HepG2 (cell line): Measurements from ENCODE around the gene EXOC3L4. TPM values are rescaled to one million over a fixed set of nuclear protein-coding genes. Genes with fewer than 3 reads are reported as not detected.
"Not testable (repeated sequence)": the region's sequence is repeated elsewhere in the genome, so short reads cannot be mapped to it uniquely, and the experiment has no call there.

Experiments
- ATAC-seq: fragments of 200-7000 bp; cut with Tn5 transposase; 3 replicates; pipeline ENCODE4 v1.9.1; 2020; ENCODE audit warnings: mild to moderate bottlenecking, moderate library complexity
- BruUV-seq: library from RNA; stranded (reverse); fragments of 400-500 nt; replicated peaks from 2 replicates; lab custom pipeline; 2021; lab: Mats Ljungman, UMichigan
- CTCF ChIA-PET: fragments of 300-600 bp; formaldehyde crosslinking; extraction: SDS; loops from one replicate; lab custom pipeline; 2021; ENCODE audit warnings: low total read pairs, inconsistent platforms, low intra/inter-chr PET ratio; lab: Yijun Ruan, JAX
- POLR2A ChIA-PET: fragments of 350-600 bp; sonication (Branson Sonifier 250); formaldehyde crosslinking; loops from one replicate; lab custom pipeline; 2020; ENCODE audit warnings: antibody characterized with exemption, inconsistent platforms; lab: Yijun Ruan, JAX
- DNase-seq: peaks from one replicate; pipeline ENCODE4 v3.0.0-alpha.2; 2015; ENCODE audit warnings: low spot score
- FAIRE-seq: peaks from 3 replicates; lab custom pipeline; 2011; peaks lifted over from hg19 to GRCh38; lab: Jason Lieb, UNC
- H2AFZ ChIP-seq: one replicate; pipeline ENCODE4 v1.6.1; 2011; ENCODE audit warnings: low read length, inconsistent platforms
- H3K27ac ChIP-seq: fragments of 300-600 bp; 3 replicates; pipeline ENCODE4 v1.8.0; 2011; ENCODE audit warnings: mixed run types, mild to moderate bottlenecking, mixed read lengths, low read length, inconsistent platforms; ENCODE audit not compliant: insufficient read depth; ENCODE audit errors: extremely low read length
- H3K27me3 ChIP-seq, 2 experiments: fragments of 200-600 bp in 1 of 2; 2 replicates in 1 of 2; 3 replicates in 1 of 2; pipeline versions ENCODE4 v1.6.0 to v1.8.0; 2011; ENCODE audit warnings: low read length in 2 of 2, mild to moderate bottlenecking in 2 of 2, moderate library complexity in 2 of 2, inconsistent platforms in 1 of 2; ENCODE audit not compliant: insufficient read depth in 2 of 2, control insufficient read depth in 1 of 2
- H3K36me3 ChIP-seq, 2 experiments: fragments of 200-600 bp in 1 of 2; replicated peaks in 1 of 2; 2 replicates in 1 of 2; 3 replicates in 1 of 2; pipeline versions ENCODE4 v1.5.1 to v1.8.0; 2011; ENCODE audit warnings: low read length in 2 of 2, inconsistent platforms in 1 of 2; ENCODE audit not compliant: insufficient read depth in 2 of 2, control insufficient read depth in 1 of 2
- H3K4me1 ChIP-seq: 2 replicates; pipeline ENCODE4 v1.5.1; 2012; ENCODE audit warnings: low read length, inconsistent platforms; ENCODE audit not compliant: insufficient read depth
- H3K4me2 ChIP-seq: 2 replicates; pipeline ENCODE4 v1.6.0; 2011; ENCODE audit warnings: low read depth, low read length, inconsistent platforms
- H3K4me3 ChIP-seq, 3 experiments: fragments of 200-600 bp in 1 of 3; sonication (generic), shearing (Covaris generic) in 1 of 3; replicated peaks in 1 of 3; 2 replicates each; pipeline ENCODE4 v1.5.1; 2011 to 2016; ENCODE audit warnings: low read length in 3 of 3, inconsistent platforms in 2 of 3, low read depth in 2 of 3, mild to moderate bottlenecking in 2 of 3, control low read depth in 1 of 3, mixed read lengths in 1 of 3; ENCODE audit not compliant: insufficient read depth in 1 of 3
- H3K79me2 ChIP-seq: one replicate; pipeline ENCODE4 v1.6.1; 2011; ENCODE audit warnings: low read length, inconsistent platforms; ENCODE audit not compliant: insufficient read depth
- H3K9ac ChIP-seq: 2 replicates; pipeline ENCODE4 v1.6.0; 2011; ENCODE audit warnings: mild to moderate bottlenecking, low read depth, low read length, inconsistent platforms; ENCODE audit not compliant: insufficient read depth
- H3K9me3 ChIP-seq: 2 replicates; pipeline ENCODE4 v1.5.1; 2012; ENCODE audit warnings: mild to moderate bottlenecking, low read length
- H4K20me1 ChIP-seq: 2 replicates; pipeline ENCODE4 v1.6.0; 2011; ENCODE audit warnings: inconsistent platforms, mild to moderate bottlenecking, low read length, moderate library complexity; ENCODE audit not compliant: insufficient read depth
- ATF2 ChIP-seq: sonication (generic); formaldehyde crosslinking; IDR thresholded peaks from 2 replicates; pipeline ENCODE4 v1.4.0; 2020; ENCODE audit warnings: missing genetic modification reagents
- CTCF ChIP-seq: sonication (generic); formaldehyde crosslinking; IDR thresholded peaks from 2 replicates; pipeline ENCODE4 v1.5.0; 2020; ENCODE audit warnings: mild to moderate bottlenecking, missing genetic modification reagents, moderate library complexity
- FOXA1 ChIP-seq, 2 experiments: fragments of 450-650 bp in 1 of 2; sonication (generic) in 1 of 2; formaldehyde crosslinking in 1 of 2; IDR thresholded peaks; 2 replicates each; pipeline versions ENCODE4 v1.4.0 to v1.6.1; 2016 to 2020; ENCODE audit warnings: missing genetic modification reagents in 1 of 2
- HDAC2 ChIP-seq: sonication (generic); formaldehyde crosslinking; IDR thresholded peaks from 2 replicates; pipeline ENCODE4 v1.4.0; 2020; ENCODE audit warnings: missing genetic modification reagents
- HOXA5 ChIP-seq: sonication (generic); formaldehyde crosslinking; IDR thresholded peaks from 2 replicates; pipeline ENCODE4 v1.4.0; 2020; ENCODE audit warnings: missing genetic modification reagents
- NCOR1 ChIP-seq: fragments of 200-600 bp; sonication (generic); IDR thresholded peaks from 2 replicates; pipeline ENCODE4 v1.7.0; 2017; ENCODE audit warnings: antibody characterized with exemption, low read length, borderline replicate concordance
- NONO ChIP-seq, 2 experiments: fragments of 450-650 bp in 1 of 2; sonication (generic) in 1 of 2; formaldehyde crosslinking in 1 of 2; IDR thresholded peaks in 1 of 2; conservative IDR thresholded peaks in 1 of 2; 2 replicates each; pipeline versions ENCODE4 v1.6.1 to v1.8.0; 2017 to 2022; ENCODE audit warnings: mild to moderate bottlenecking in 1 of 2, missing genetic modification reagents in 1 of 2, moderate library complexity in 1 of 2
- POLR2G ChIP-seq: fragments of 200-400 bp; formaldehyde crosslinking; IDR thresholded peaks from 2 replicates; pipeline ENCODE4 v1.6.1; 2018; ENCODE audit warnings: mild to moderate bottlenecking, low read depth, low read length, moderate library complexity
- TEAD3 ChIP-seq: optimal IDR thresholded peaks from 2 replicates; pipeline ENCODE3; 2016; ENCODE audit warnings: borderline replicate concordance
- ZMYM3 ChIP-seq: sonication (generic); formaldehyde crosslinking; IDR thresholded peaks from 2 replicates; pipeline ENCODE4 v1.5.1; 2020; ENCODE audit warnings: mild to moderate bottlenecking, missing genetic modification reagents
- ZNF205 ChIP-seq: IDR thresholded peaks from 2 replicates; pipeline ENCODE4 v1.6.1; 2018; ENCODE audit warnings: missing biosample characterization, missing genetic modification reagents
- ZNF580 ChIP-seq: IDR thresholded peaks from 2 replicates; pipeline ENCODE4 v1.6.1; 2016; ENCODE audit warnings: low read depth, borderline replicate concordance
- ZNF687 ChIP-seq: sonication (generic); formaldehyde crosslinking; IDR thresholded peaks from 2 replicates; pipeline ENCODE4 v1.5.1; 2020; ENCODE audit warnings: mild to moderate bottlenecking, missing genetic modification reagents, moderate library complexity
- WGBS: methylation state at CpG from one replicate; pipeline ENCODE4 v1.1.6; 2017; ENCODE audit warnings: low lambda C conversion rate; 5-methylcytosine and 5-hydroxymethylcytosine counted together
- in situ Hi-C: cut with HindIII; loops from 2 replicates; pipeline ENCODE4 v1.10.0; 2017; ENCODE audit warnings: low pct_unique_long_range_greater_than_20kb; ENCODE audit not compliant: extremely low pct_ligation_motif_present
- intact Hi-C: fragments of 100-400 bp; cut with micrococcal nuclease; formaldehyde crosslinking; loops from one replicate; pipeline ENCODE4 v1.10.0; 2022; ENCODE audit not compliant: unreplicated experiment
- polyA plus RNA-seq, 8 experiments: library from polyadenylated mRNA; depleted of rRNA in 3 of 8; stranded (reverse) in 7 of 8; unstranded in 1 of 8; fragments of >200 nt; fragmentation: Illumina TruSeq in 4 of 8; extraction: Trizol in 4 of 8; gene quantifications; 2 replicates each; pipeline versions ENCODE4 v1.2.1 to v1.2.3, GENCODE V29; 2011 to 2016; ENCODE audit warnings: low read depth in 4 of 8, missing spikeins in 1 of 8, mixed read lengths in 1 of 8; ENCODE audit not compliant: insufficient read depth in 1 of 8
- total RNA-seq, 5 experiments: library from RNA; depleted of rRNA; stranded (reverse); fragments of >200 nt; fragmentation: Illumina TruSeq; extraction: Trizol; gene quantifications; 2 replicates each; pipeline ENCODE4 v1.2.3, GENCODE V29; 2016; ENCODE audit warnings: low read depth in 1 of 5

The EXOC3L4 gene
- total and polyA plus RNA-seq, 2 of the 13 experiments (the other 11 are each of a cell fraction or from before 2014, with no cell fraction given) = 11.8 to 27.0 TPM

GRCh38 chr14:103113774-103114173, 19.2 kb downstream of the EXOC3L4 start (continued):
- TF ChIP-seq CTCF (CRISPR knock-in tag) = no peak
- TF ChIP-seq ZNF687 (CRISPR knock-in tag) = peak; percentile 33; the same call in 1 of the 2 replicates

GRCh38 chr14:103115086-103115679, 20.7 kb downstream of the EXOC3L4 start:
- intact Hi-C loops; TF ChIP-seq NONO, FOXA1 (IDR thresholded peaks at IDR 0.05): not testable (repeated sequence)
- peak; percentile 15 for TF ChIP-seq TEAD3
- TF ChIP-seq ATF2 (CRISPR knock-in tag) = peak; percentile 42
- peak; percentile 90 for TF ChIP-seq ZMYM3 (CRISPR knock-in tag)
- TF ChIP-seq NCOR1 = peak; percentile 29; the same call in 1 of the 2 replicates
- 0 out of 2 replicates have a peak, but pooled peaks have one; percentile 23 for TF ChIP-seq HOXA5 (CRISPR knock-in tag)
- TF ChIP-seq NONO (CRISPR knock-in tag; conservative IDR thresholded peaks at IDR 0.05) = peak; percentile 23; the same call in 1 of the 2 replicates
- TF ChIP-seq POLR2G = peak; percentile 59
- TF ChIP-seq ZNF205 (CRISPR knock-in tag) = 0 out of 2 replicates have a peak, but pooled peaks have one; percentile 26
- peak; percentile 51 for TF ChIP-seq FOXA1 (CRISPR knock-in tag; IDR thresholded peaks at IDR 0.05)
- TF ChIP-seq ZNF580 (CRISPR knock-in tag) = peak; percentile 83; the same call in 1 of the 2 replicates
- TF ChIP-seq HDAC2 (CRISPR knock-in tag) = peak; percentile 56; the same call in 1 of the 2 replicates

More at GRCh38 chr14:103115086-103115679, 20.7 kb downstream of the EXOC3L4 start:
- in situ Hi-C loops, H3K9me3 ChIP-seq, CTCF ChIA-PET, H3K36me3 ChIP-seq, H3K79me2 ChIP-seq, H2AFZ ChIP-seq, BruUV-seq, H4K20me1 ChIP-seq, H3K9ac ChIP-seq: not testable (repeated sequence)
- peak; percentile 3; the same call in 2 of the 3 replicates for ATAC-seq
- WGBS = 2% methylated on average over 12 of the region's 12 CpGs
- Histone ChIP-seq H3K27me3 (peaks cover 0 to 15% of the 10 kb centered on the region in 2 experiments; a peak in 1 of 5 replicates), H3K4me1 (peaks cover 82% of the 10 kb centered on the region), H3K4me2 (peak overlapping the region; percentile 63), H3K4me3 (peak overlapping the region in 1 of 3 experiments; percentile 25; a peak in 2 of 6 replicates), H3K27ac (peak overlapping the region; percentile 21)
- peak; percentile 86 for FAIRE-seq
- POLR2A ChIA-PET = interaction anchor here (0.8 to 1.5 kb wide), 7 partner anchors 11 to 71 kb away, joined by 3 to 6 read pairs (median 4); partner anchors contain the start of gene EXOC3L4
- DNase-seq = peak; percentile 81
